ENCODE results near the gene PHF19.

- TF ChIP-seq CTCF (IDR thresholded peaks at IDR 0.05) (no peak), POLR2A (IDR thresholded peaks at IDR 0.05) (no peak), POLR2AphosphoS5 (IDR thresholded peaks at IDR 0.05) (no peak)
These were observed 14.4 kb upstream of the PHF19 start for GRCh38 chr9:120891245-120891883.
